ENCODE data around the gene TNFAIP3.
A peak's percentile ranks its signal among the peaks of the same experiment; 100 is the strongest.

Gene TNFAIP3

GRCh38 chr6:137873273-137873762 lies 6.3 kb downstream of the TNFAIP3 start:
- TF ChIP-seq CTCF (IDR thresholded peaks at IDR 0.05; ENCODE audit: low read depth, low read length), result no peak
- DNase-seq (ENCODE audit: low read depth, low spot score), result peak; percentile 86
- H3K4me3 ChIP-seq (ENCODE audit: low read depth, low read length), result no peak overlapping the region
- in situ Hi-C loops (cut with HindIII; ENCODE audit: low sequenced_read_pairs), result no loop called here

GRCh38 chr6:137874204-137875057 lies 7.4 kb downstream of the TNFAIP3 start:
- no peak overlapping the region for H3K4me3 ChIP-seq (ENCODE audit: low read depth, low read length)
- no peak for TF ChIP-seq CTCF (IDR thresholded peaks at IDR 0.05; ENCODE audit: low read depth, low read length)
- no peak for DNase-seq (ENCODE audit: low read depth, low spot score)
- in situ Hi-C loops (cut with HindIII; ENCODE audit: low sequenced_read_pairs), result no loop called here

- H3K4me3 ChIP-seq (ENCODE audit: low read depth, low read length), result no peak overlapping the region
- DNase-seq (ENCODE audit: low read depth, low spot score), result no peak
Measured at GRCh38 chr6:137875058-137875520, 8.0 kb downstream of the TNFAIP3 start.

GRCh38 chr6:137875606-137876005 lies 8.5 kb downstream of the TNFAIP3 start:
- in situ Hi-C loops (cut with HindIII; ENCODE audit: low sequenced_read_pairs), result no loop called here

More at GRCh38 chr6:137875058-137875520, 8.0 kb downstream of the TNFAIP3 start:
- in situ Hi-C loops (cut with HindIII; ENCODE audit: low sequenced_read_pairs), result no loop called here
- no peak for TF ChIP-seq CTCF (IDR thresholded peaks at IDR 0.05; ENCODE audit: low read depth, low read length)

GRCh38 chr6:137876547-137876946 lies 9.5 kb downstream of the TNFAIP3 start:
- DNase-seq (ENCODE audit: low read depth, low spot score), result no peak
- TF ChIP-seq CTCF (IDR thresholded peaks at IDR 0.05; ENCODE audit: low read depth, low read length), result no peak
- H3K4me3 ChIP-seq (ENCODE audit: low read depth, low read length), result no peak overlapping the region
- in situ Hi-C loops (cut with HindIII; ENCODE audit: low sequenced_read_pairs), result no loop called here

More at GRCh38 chr6:137875606-137876005, 8.5 kb downstream of the TNFAIP3 start:
- no peak overlapping the region for H3K4me3 ChIP-seq (ENCODE audit: low read depth, low read length)
- no peak for DNase-seq (ENCODE audit: low read depth, low spot score)
- no peak for TF ChIP-seq CTCF (IDR thresholded peaks at IDR 0.05; ENCODE audit: low read depth, low read length)

- no peak for TF ChIP-seq CTCF (IDR thresholded peaks at IDR 0.05; ENCODE audit: low read depth, low read length)
- H3K4me3 ChIP-seq (ENCODE audit: low read depth, low read length), result no peak overlapping the region
- no peak for DNase-seq (ENCODE audit: low read depth, low spot score)
- in situ Hi-C loops (cut with HindIII; ENCODE audit: low sequenced_read_pairs), result no loop called here
Measured at GRCh38 chr6:137877113-137877512, 10.1 kb downstream of the TNFAIP3 start.
